WI38 (cell line): ENCODE measurements around the gene RANBP9.

ENCODE experiments used
- H3K4me3 ChIP-seq: 2 replicates; pipeline ENCODE4 v1.5.1; 2011; ENCODE audit warnings: low read depth, mild to moderate bottlenecking, control low read depth, low read length
- TF ChIP-seq, protein P1 (sequence below): IDR thresholded peaks from 2 replicates; pipeline ENCODE4 v1.5.1; 2012; ENCODE audit warnings: low read depth, mild to moderate bottlenecking, control low read depth, low read length

RANBP9 gene

DNA sequence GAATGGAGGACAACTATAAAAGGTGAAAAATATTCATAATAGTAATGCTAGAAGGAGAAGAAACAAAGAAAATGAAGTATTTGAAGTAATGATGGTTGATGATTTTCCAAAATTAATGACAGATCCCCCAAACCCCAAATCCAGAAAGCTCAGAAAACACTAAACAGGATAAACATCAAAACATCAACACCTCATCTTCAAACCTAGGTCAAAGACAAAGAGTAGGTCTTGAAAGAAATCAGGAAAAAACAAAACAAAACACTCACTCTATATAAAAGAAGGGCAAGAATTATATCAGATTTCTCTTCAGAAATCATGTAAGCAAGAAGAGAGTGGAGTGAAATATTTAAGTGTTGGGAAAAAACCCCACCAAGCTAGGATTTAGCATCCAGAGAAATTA, 38.7 kb downstream of the RANBP9 start:
- TF ChIP-seq, protein P1, sequence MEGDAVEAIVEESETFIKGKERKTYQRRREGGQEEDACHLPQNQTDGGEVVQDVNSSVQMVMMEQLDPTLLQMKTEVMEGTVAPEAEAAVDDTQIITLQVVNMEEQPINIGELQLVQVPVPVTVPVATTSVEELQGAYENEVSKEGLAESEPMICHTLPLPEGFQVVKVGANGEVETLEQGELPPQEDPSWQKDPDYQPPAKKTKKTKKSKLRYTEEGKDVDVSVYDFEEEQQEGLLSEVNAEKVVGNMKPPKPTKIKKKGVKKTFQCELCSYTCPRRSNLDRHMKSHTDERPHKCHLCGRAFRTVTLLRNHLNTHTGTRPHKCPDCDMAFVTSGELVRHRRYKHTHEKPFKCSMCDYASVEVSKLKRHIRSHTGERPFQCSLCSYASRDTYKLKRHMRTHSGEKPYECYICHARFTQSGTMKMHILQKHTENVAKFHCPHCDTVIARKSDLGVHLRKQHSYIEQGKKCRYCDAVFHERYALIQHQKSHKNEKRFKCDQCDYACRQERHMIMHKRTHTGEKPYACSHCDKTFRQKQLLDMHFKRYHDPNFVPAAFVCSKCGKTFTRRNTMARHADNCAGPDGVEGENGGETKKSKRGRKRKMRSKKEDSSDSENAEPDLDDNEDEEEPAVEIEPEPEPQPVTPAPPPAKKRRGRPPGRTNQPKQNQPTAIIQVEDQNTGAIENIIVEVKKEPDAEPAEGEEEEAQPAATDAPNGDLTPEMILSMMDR, result no peak
- no peak overlapping the region for H3K4me3 ChIP-seq

GRCh38 chr6:13671548-13672127, 40.0 kb downstream of the RANBP9 start:
- TF ChIP-seq, protein P1, result no peak
- no peak overlapping the region for H3K4me3 ChIP-seq

GRCh38 chr6:13669476-13669875, 42.2 kb downstream of the RANBP9 start:
- no peak overlapping the region for H3K4me3 ChIP-seq
- TF ChIP-seq, protein P1, result no peak

GRCh38 chr6:13668291-13668928, 43.2 kb downstream of the RANBP9 start:
- TF ChIP-seq, protein P1, result no peak
- no peak overlapping the region for H3K4me3 ChIP-seq

DNA sequence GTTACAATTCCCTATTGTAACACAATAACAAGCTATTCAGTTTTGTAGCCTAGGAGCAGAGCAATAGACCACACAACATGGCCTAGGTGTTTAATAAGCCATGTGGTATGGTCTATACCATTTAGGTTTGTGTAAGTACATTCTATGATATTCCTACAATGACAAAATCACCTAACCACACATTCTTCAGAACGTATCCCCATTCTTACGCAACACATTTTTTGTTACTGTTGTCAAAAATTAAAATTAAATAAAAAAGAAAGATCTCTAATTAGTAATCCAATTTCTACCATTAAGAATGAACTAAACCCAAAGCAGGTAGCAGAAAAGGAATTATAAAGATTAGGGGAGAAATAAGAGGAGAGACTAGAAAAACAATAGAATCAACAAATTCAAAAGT, 44.0 kb downstream of the RANBP9 start:
- no peak overlapping the region for H3K4me3 ChIP-seq
- TF ChIP-seq, protein P1, result no peak

DNA sequence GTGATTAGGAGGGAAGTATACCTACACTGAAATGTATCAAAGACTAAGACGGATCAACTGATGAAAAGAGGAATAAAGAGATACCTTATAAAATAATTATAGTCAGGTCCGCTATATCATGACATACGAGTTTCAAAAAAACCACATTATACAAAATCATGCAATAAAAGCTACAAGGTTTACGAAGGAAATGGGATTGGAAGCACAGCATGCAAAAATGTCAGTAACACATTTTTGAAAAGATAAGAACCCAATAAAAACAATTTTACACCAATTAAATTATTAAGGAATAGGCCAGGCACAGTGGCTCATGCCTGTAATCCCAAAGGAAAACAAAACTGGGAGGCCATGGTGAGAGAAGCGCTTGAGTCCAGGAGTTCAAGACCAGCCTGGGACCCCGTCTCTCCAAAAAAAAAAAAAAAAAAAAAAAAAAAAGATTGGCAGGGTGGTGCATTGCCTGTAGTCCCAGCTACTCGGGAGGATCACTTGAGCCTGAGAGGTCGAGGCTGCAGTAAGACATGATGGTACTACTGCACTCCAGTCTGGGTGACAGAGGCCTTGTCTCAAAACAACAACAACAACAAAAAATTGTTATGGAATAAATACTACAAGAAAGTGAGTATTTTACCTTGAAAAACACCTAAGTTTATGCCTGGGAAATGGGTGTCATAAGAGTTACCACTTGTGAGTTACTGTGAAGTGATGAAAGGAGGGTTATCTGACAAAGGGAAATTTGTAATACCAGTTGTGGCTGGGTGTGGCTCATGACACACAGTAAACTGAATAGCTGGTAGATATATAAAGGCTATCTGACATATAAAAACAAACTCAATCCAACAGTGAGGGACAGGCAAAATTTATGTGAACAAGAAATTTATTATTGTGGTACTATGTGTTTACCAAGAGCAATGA, 45.2 kb downstream of the RANBP9 start:
- no peak overlapping the region for H3K4me3 ChIP-seq
- TF ChIP-seq, protein P1, result no peak

- TF ChIP-seq, protein P1, result no peak
- no peak overlapping the region for H3K4me3 ChIP-seq
These were observed 46.8 kb downstream of the RANBP9 start for GRCh38 chr6:13664703-13665352.
